Mesenchymal stem cell (in vitro differentiated cells and primary cell): ENCODE results near the gene MIAT.

ENCODE experiments used
- DNase-seq: peaks from one replicate; pipeline ENCODE4 v3.0.0-alpha.2; 2013
- H2AFZ ChIP-seq: one replicate; pipeline ENCODE4 v1.6.1; 2013; ENCODE audit warnings: low read depth, mild to moderate bottlenecking, control low read depth, inconsistent platforms, low read length, moderate library complexity
- H2AK5ac ChIP-seq: 2 replicates; pipeline ENCODE4 v1.6.1; 2013; ENCODE audit warnings: low read length, moderate library complexity, mild to moderate bottlenecking, inconsistent platforms; ENCODE audit not compliant: severe bottlenecking
- H2BK120ac ChIP-seq: one replicate; pipeline ENCODE4 v1.6.1; 2013; ENCODE audit warnings: low read depth, mild to moderate bottlenecking, inconsistent platforms, low read length, moderate library complexity
- H2BK12ac ChIP-seq, 2 experiments: one replicate each; pipeline ENCODE4 v1.6.1; 2013; ENCODE audit warnings: inconsistent platforms in 2 of 2, low read length in 2 of 2, mild to moderate bottlenecking in 2 of 2, moderate library complexity in 2 of 2, control low read depth in 1 of 2
- H2BK15ac ChIP-seq: one replicate; pipeline ENCODE4 v1.6.1; 2013; ENCODE audit warnings: mild to moderate bottlenecking, low read depth, inconsistent platforms; ENCODE audit not compliant: poor library complexity, severe bottlenecking
- H2BK5ac ChIP-seq: 2 replicates; pipeline ENCODE4 v1.6.1; 2013; ENCODE audit warnings: low read depth, mild to moderate bottlenecking, low read length, control low read depth, inconsistent platforms; ENCODE audit not compliant: poor library complexity, severe bottlenecking
- H3K14ac ChIP-seq, 2 experiments: one replicate each; pipeline ENCODE4 v1.6.1; 2013; ENCODE audit warnings: inconsistent platforms in 2 of 2, low read length in 2 of 2, control low read depth in 1 of 2, mild to moderate bottlenecking in 1 of 2, moderate library complexity in 1 of 2
- H3K18ac ChIP-seq, 2 experiments: one replicate each; pipeline ENCODE4 v1.6.1; 2013; ENCODE audit warnings: inconsistent platforms in 2 of 2, low read length in 2 of 2, control low read depth in 1 of 2, low read depth in 1 of 2, mild to moderate bottlenecking in 1 of 2
- H3K23ac ChIP-seq, 2 experiments: one replicate each; pipeline ENCODE4 v1.6.1; 2013; ENCODE audit warnings: inconsistent platforms in 2 of 2, low read length in 2 of 2, mild to moderate bottlenecking in 2 of 2, moderate library complexity in 2 of 2, control low read depth in 1 of 2
- H3K27ac ChIP-seq: 2 replicates; pipeline ENCODE4 v1.5.1; 2013; ENCODE audit warnings: mild to moderate bottlenecking, moderate library complexity, low read length, control low read depth, inconsistent platforms; ENCODE audit not compliant: poor library complexity, severe bottlenecking
- H3K27me3 ChIP-seq, 2 experiments: 2 replicates each; pipeline versions ENCODE4 v1.6.1 to v1.7.0; 2013; ENCODE audit warnings: low read length in 2 of 2, mild to moderate bottlenecking in 2 of 2, moderate library complexity in 2 of 2, control low read depth in 1 of 2, inconsistent platforms in 1 of 2; ENCODE audit not compliant: control insufficient read depth in 1 of 2, insufficient read depth in 1 of 2
- H3K36me3 ChIP-seq, 2 experiments: 2 replicates each; pipeline versions ENCODE4 v1.6.1 to v1.7.0; 2013; ENCODE audit warnings: low read length in 2 of 2, control low read depth in 1 of 2, inconsistent platforms in 1 of 2, low read depth in 1 of 2, mild to moderate bottlenecking in 1 of 2; ENCODE audit not compliant: insufficient read depth in 2 of 2, control insufficient read depth in 1 of 2
- H3K4ac ChIP-seq, 2 experiments: one replicate each; pipeline ENCODE4 v1.6.1; 2013; ENCODE audit warnings: inconsistent platforms in 2 of 2, low read length in 2 of 2, mild to moderate bottlenecking in 2 of 2, moderate library complexity in 2 of 2, control low read depth in 1 of 2, low read depth in 1 of 2
- H3K4me1 ChIP-seq: 2 replicates; pipeline ENCODE4 v1.6.1; 2013; ENCODE audit warnings: low read depth, low read length, control low read depth; ENCODE audit not compliant: control insufficient read depth, insufficient read depth
- H3K4me2 ChIP-seq: 2 replicates; pipeline ENCODE4 v1.6.1; 2013; ENCODE audit warnings: low read length, mild to moderate bottlenecking, inconsistent platforms; ENCODE audit not compliant: poor library complexity, severe bottlenecking
- H3K4me3 ChIP-seq, 2 experiments: 2 replicates each; pipeline versions ENCODE4 v1.5.1 to v1.7.0; 2013; ENCODE audit warnings: low read length in 2 of 2, mild to moderate bottlenecking in 2 of 2, control low read depth in 1 of 2, low read depth in 1 of 2; ENCODE audit not compliant: insufficient read depth in 1 of 2
- H3K79me1 ChIP-seq: replicated peaks from 2 replicates; pipeline ENCODE4 v1.6.1; 2013; ENCODE audit warnings: mild to moderate bottlenecking, control low read depth, low read length, inconsistent platforms; ENCODE audit not compliant: poor library complexity, severe bottlenecking
- H3K9ac ChIP-seq: 2 replicates; pipeline ENCODE4 v1.7.0; 2013; ENCODE audit warnings: mild to moderate bottlenecking, low read length, moderate library complexity
- H3K9me3 ChIP-seq: 2 replicates; pipeline ENCODE4 v1.7.0; 2013; ENCODE audit warnings: mild to moderate bottlenecking, low read length; ENCODE audit not compliant: control insufficient read depth
- H4K8ac ChIP-seq: one replicate; pipeline ENCODE4 v1.6.1; 2013; ENCODE audit warnings: inconsistent platforms, mild to moderate bottlenecking, low read length, moderate library complexity
- H4K91ac ChIP-seq: one replicate; pipeline ENCODE4 v1.6.1; 2013; ENCODE audit warnings: mild to moderate bottlenecking, low read length, inconsistent platforms
- WGBS: methylation state at CpG from one replicate; pipeline ENCODE4 v1.1.7; 2013; ENCODE audit warnings: mixed read lengths; 5-methylcytosine and 5-hydroxymethylcytosine counted together

MIAT gene

DNA sequence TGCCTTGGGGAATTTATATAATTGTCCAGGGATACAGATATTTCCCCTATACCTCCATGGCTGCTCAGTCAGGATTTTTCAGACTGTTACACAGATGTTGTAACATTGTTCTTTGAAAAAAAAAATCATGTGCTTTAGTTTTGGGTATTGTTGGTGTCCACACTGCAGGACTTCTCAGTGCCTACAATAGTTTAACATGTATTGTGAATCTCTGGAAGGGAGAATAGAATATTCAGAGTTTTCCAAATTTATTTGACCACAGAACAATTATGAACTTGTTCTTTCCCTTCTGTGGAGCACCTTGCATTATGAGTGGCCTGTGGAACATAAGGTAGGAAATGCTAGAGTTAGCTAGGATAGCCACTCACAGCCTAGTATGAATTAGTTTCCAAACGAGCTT, 21.1 kb upstream of the MIAT start:
- WGBS: 42% methylated on average over 1 of the region's 1 CpG
- H3K4me3 ChIP-seq: no peak overlapping the region

DNA sequence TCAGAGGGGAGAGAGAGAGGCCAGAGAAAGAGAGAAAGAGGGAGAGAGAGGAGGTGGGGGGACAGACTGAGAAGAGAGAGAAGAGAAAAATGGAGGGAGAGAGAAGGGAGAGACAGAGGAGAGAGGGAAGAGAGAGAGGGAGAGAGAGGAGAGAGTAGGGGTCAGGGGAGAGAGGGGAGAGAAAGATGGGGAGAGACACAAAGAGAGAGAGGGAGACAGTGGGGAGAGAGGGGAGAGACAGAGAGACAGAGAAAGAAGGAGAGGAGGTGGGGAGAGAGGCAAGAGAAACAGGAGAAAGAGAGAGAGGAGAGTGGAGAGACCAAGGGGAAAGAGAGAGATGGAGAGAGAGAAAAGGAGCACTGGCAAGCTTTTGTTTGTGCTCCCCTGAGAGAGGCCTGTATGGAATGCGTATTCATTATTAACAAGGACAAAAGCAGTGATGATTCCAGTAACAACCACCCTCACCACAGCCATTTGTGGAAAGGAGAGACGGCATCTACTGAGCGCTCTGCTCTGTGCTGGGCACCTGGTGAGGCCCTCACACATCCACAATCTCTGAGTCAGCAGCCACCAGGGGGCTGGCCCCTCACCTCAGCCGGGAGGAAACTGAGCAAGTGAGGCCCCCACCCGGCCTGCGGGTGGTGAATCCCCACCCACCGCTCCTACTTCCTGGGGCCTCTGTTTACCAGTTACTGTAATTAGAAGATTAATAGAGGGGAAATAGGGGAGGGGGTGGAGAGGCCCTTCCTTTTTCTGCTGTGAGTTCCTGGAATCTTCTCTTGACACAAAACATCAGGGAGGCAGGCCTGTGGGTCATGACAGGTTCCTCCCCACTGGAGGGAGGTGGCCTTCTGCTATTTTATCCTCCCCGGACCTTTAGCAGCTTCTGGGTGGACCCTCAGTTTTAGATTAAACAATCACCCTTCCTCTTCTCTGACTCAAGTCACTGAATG, 14.6 kb upstream of the MIAT start:
- Histone ChIP-seq H3K4me2 (no peak overlapping the region), H3K4me1 (peaks cover 14% of the 10 kb centered on the region), H3K18ac (no peak overlapping the region), H3K4ac (no peak overlapping the region), H2BK5ac (no peak overlapping the region), H2AFZ (peak overlapping the region; percentile 23), H2BK120ac (no peak overlapping the region), H3K27ac (no peak overlapping the region), H3K9me3 (no peaks in the 10 kb centered on the region), H3K4me3 (no peak overlapping the region), H3K27me3 (peaks cover 17 to 88% of the 10 kb centered on the region in 2 experiments), H3K79me1 (no peaks in the 10 kb centered on the region), H3K36me3 (no peaks in the 10 kb centered on the region), H3K9ac (no peak overlapping the region), H2BK12ac (peak overlapping the region in 1 of 2 experiments; percentile 57), H2AK5ac (no peak overlapping the region), H4K8ac (peak overlapping the region; percentile 45), H3K23ac (no peak overlapping the region), H3K14ac (no peak overlapping the region), H4K91ac (no peak overlapping the region), H2BK15ac (no peak overlapping the region)
- DNase-seq: no peak
- WGBS: 34% methylated on average over 5 of the region's 8 CpGs

More for the DNA sequence above, 21.1 kb upstream of the MIAT start:
- H3K79me1 ChIP-seq: no peaks in the 10 kb centered on the region
- H3K14ac ChIP-seq: no peak overlapping the region
- DNase-seq: no peak
- peaks cover 9 to 56% of the 10 kb centered on the region in 2 experiments for H3K27me3 ChIP-seq
- no peak overlapping the region for H3K23ac ChIP-seq
- no peak overlapping the region for H3K18ac ChIP-seq
- no peak overlapping the region for H2BK12ac ChIP-seq
- H3K4me2 ChIP-seq: no peak overlapping the region
- H3K4me1 ChIP-seq: no peaks in the 10 kb centered on the region
- no peak overlapping the region for H4K8ac ChIP-seq
- H2BK120ac ChIP-seq: no peak overlapping the region
- H3K27ac ChIP-seq: no peak overlapping the region
- H3K36me3 ChIP-seq: no peaks in the 10 kb centered on the region
- no peak overlapping the region for H2AFZ ChIP-seq
- no peak overlapping the region for H2BK15ac ChIP-seq
- no peak overlapping the region for H4K91ac ChIP-seq
- no peak overlapping the region for H3K4ac ChIP-seq
- no peak overlapping the region for H2AK5ac ChIP-seq
- H3K9ac ChIP-seq: no peak overlapping the region
- no peaks in the 10 kb centered on the region for H3K9me3 ChIP-seq
- no peak overlapping the region for H2BK5ac ChIP-seq

GRCh38 chr22:26643418-26644100, 13.8 kb upstream of the MIAT start:
- no peak overlapping the region for H3K27ac ChIP-seq
- no peak overlapping the region for H4K8ac ChIP-seq
- no peak overlapping the region for H3K23ac ChIP-seq
- no peak overlapping the region for H3K9ac ChIP-seq
- no peaks in the 10 kb centered on the region for H3K79me1 ChIP-seq
- no peak overlapping the region for H2AFZ ChIP-seq
- H3K14ac ChIP-seq: no peak overlapping the region
- no peak for DNase-seq
- H3K18ac ChIP-seq: no peak overlapping the region
- H2BK5ac ChIP-seq: no peak overlapping the region
- no peaks in the 10 kb centered on the region for H3K36me3 ChIP-seq
- H3K4me2 ChIP-seq: no peak overlapping the region
- H3K4me1 ChIP-seq: peaks cover 19% of the 10 kb centered on the region
- no peaks in the 10 kb centered on the region for H3K9me3 ChIP-seq
- 84% methylated on average over 15 of the region's 15 CpGs for WGBS
- peaks cover 24 to 91% of the 10 kb centered on the region in 2 experiments for H3K27me3 ChIP-seq
- no peak overlapping the region for H4K91ac ChIP-seq
- no peak overlapping the region for H2AK5ac ChIP-seq
- no peak overlapping the region for H2BK120ac ChIP-seq
- H3K4ac ChIP-seq: no peak overlapping the region
- no peak overlapping the region for H2BK12ac ChIP-seq
- H2BK15ac ChIP-seq: no peak overlapping the region
- H3K4me3 ChIP-seq: no peak overlapping the region

DNA sequence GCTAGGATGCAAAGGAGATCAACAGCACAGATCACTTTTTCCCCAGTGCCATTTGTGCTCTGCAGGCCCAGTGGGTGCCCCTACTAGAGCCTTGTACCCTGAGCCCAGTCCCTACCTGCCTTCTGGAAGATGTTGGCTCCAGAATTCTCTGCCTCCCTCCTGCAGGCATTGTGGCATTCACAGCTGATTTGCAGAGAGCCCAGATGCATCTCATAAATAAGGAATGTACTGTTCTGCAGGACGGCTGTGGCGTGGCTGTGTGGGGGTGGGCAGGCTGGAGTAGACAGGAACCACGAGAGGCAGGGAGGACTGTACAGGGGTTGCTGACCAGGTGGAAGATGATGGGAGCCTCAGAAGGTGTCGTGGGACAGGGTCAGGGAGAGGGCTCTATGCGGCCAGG, 11.2 kb upstream of the MIAT start:
- Histone ChIP-seq H3K9me3 (peaks cover 3% of the 10 kb centered on the region), H2BK120ac (no peak overlapping the region), H2AK5ac (no peak overlapping the region), H3K9ac (no peak overlapping the region), H3K4ac (no peak overlapping the region), H3K27ac (no peak overlapping the region), H3K4me3 (no peak overlapping the region), H4K91ac (no peak overlapping the region), H2BK15ac (no peak overlapping the region), H3K23ac (peak overlapping the region in 1 of 2 experiments; percentile 29), H3K14ac (peak overlapping the region in 1 of 2 experiments; percentile 63), H3K4me1 (peaks cover 19% of the 10 kb centered on the region), H2BK5ac (no peak overlapping the region), H3K36me3 (no peaks in the 10 kb centered on the region), H3K4me2 (no peak overlapping the region), H3K79me1 (no peaks in the 10 kb centered on the region), H2BK12ac (no peak overlapping the region), H3K27me3 (peaks cover 39 to 91% of the 10 kb centered on the region in 2 experiments), H3K18ac (no peak overlapping the region), H4K8ac (no peak overlapping the region), H2AFZ (no peak overlapping the region)
- WGBS: 40% methylated on average over 5 of the region's 5 CpGs
- no peak for DNase-seq
